ENCODE measurements around the gene IRGC. TPM values are rescaled to one million over a fixed set of nuclear protein-coding genes. Genes with fewer than 3 reads are reported as not detected.
"Not testable (repeated sequence)": the region's sequence is repeated elsewhere in the genome, so short reads cannot be mapped to it uniquely, and the experiment has no call there.

The IRGC gene
- not detected in 2 replicates for total RNA-seq (2014; rRNA removed; shearing (Covaris generic))

GRCh38 chr19:43715776-43716175, at the start of gene IRGC:
Gene IRGC, plus strand, starts transcription at chr19:43716076. Its CDS starts 2,483 bp downstream, at chr19:43718559.
- DNase-seq (ENCODE audit: low read depth): no peak

- no peak for DNase-seq (ENCODE audit: low read depth)
These were observed 48.6 kb upstream of the IRGC start for GRCh38 chr19:43667126-43667875.

GRCh38 chr19:43667876-43668405, 47.9 kb upstream of the IRGC start:
- no peak for DNase-seq (ENCODE audit: low read depth)

- DNase-seq (ENCODE audit: low read depth): peak; percentile 98
These were observed 47.3 kb upstream of the IRGC start for GRCh38 chr19:43668406-43669109.

GRCh38 chr19:43672061-43672679, 43.7 kb upstream of the IRGC start:
- no peak for DNase-seq (ENCODE audit: low read depth)

- DNase-seq (ENCODE audit: low read depth): no peak
These were observed 42.2 kb upstream of the IRGC start for GRCh38 chr19:43673637-43674036.

GRCh38 chr19:43674183-43674582, 41.7 kb upstream of the IRGC start:
- DNase-seq (ENCODE audit: low read depth): no peak

- peak; percentile 50 for DNase-seq (ENCODE audit: low read depth)
These were observed 41.3 kb upstream of the IRGC start for GRCh38 chr19:43674596-43674995.

GRCh38 chr19:43675269-43675879, 40.5 kb upstream of the IRGC start:
- DNase-seq (ENCODE audit: low read depth): peak; percentile 89

GRCh38 chr19:43675906-43676305, 40.0 kb upstream of the IRGC start:
- DNase-seq (ENCODE audit: low read depth): no peak

- DNase-seq (ENCODE audit: low read depth): no peak
These were observed 37.2 kb upstream of the IRGC start for GRCh38 chr19:43678512-43679261.

GRCh38 chr19:43681821-43682220, 34.1 kb upstream of the IRGC start:
- no peak for DNase-seq (ENCODE audit: low read depth)

GRCh38 chr19:43682269-43682668, 33.6 kb upstream of the IRGC start:
- DNase-seq (ENCODE audit: low read depth): not testable (repeated sequence)

- DNase-seq (ENCODE audit: low read depth): no peak
These were observed 32.8 kb upstream of the IRGC start for GRCh38 chr19:43682824-43683661.

- DNase-seq (ENCODE audit: low read depth): no peak
These were observed 32.0 kb upstream of the IRGC start for GRCh38 chr19:43683905-43684304.

GRCh38 chr19:43684326-43684725, 31.6 kb upstream of the IRGC start:
- DNase-seq (ENCODE audit: low read depth): no peak

GRCh38 chr19:43687660-43687997, 28.2 kb upstream of the IRGC start:
- no peak for DNase-seq (ENCODE audit: low read depth)

- no peak for DNase-seq (ENCODE audit: low read depth)
These were observed 27.7 kb upstream of the IRGC start for GRCh38 chr19:43688059-43688701.

GRCh38 chr19:43690444-43690843, 25.4 kb upstream of the IRGC start:
- no peak for DNase-seq (ENCODE audit: low read depth)

GRCh38 chr19:43690890-43691289, 25.0 kb upstream of the IRGC start:
- no peak for DNase-seq (ENCODE audit: low read depth)

Measured in M059J (cell line).